ENCODE measurements around the gene DYNLT4. TPM values are rescaled to one million over a fixed set of nuclear protein-coding genes. Genes with fewer than 3 reads are reported as not detected.

The DYNLT4 gene
- total and polyA plus RNA-seq, 2 of the 13 experiments (the other 11 are each of a cell fraction or from before 2014, with no cell fraction given), result 0.77 TPM; not detected in 1

- TF ChIP-seq ZNF225 (CRISPR knock-in tag; IDR thresholded peaks at IDR 0.05) (peak; percentile 74; the same call in 1 of the 2 replicates), E2F5 (CRISPR knock-in tag; conservative IDR thresholded peaks at IDR 0.05) (no peak), BRF2 (CRISPR knock-in tag; IDR thresholded peaks at IDR 0.05) (no peak)
- TF ChIP-seq, protein P1, sequence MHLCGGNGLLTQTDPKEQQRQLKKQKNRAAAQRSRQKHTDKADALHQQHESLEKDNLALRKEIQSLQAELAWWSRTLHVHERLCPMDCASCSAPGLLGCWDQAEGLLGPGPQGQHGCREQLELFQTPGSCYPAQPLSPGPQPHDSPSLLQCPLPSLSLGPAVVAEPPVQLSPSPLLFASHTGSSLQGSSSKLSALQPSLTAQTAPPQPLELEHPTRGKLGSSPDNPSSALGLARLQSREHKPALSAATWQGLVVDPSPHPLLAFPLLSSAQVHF (CRISPR knock-in tag; IDR thresholded peaks at IDR 0.05), result no peak
These were observed 362 bp upstream of the DYNLT4 start (continued) for GRCh38 chr1:44807364-44808062.

- H3K9ac ChIP-seq (ENCODE audit: insufficient read depth, low read depth, low read length), result peak overlapping the region; percentile 99
- H3K9me3 ChIP-seq (ENCODE audit: low read length), result no peaks in the 10 kb centered on the region
- no TSS peak for BruUV-seq (replicated peaks)
- peaks cover 6 to 38% of the 10 kb centered on the region in 2 experiments; a peak in 4 of 5 replicates for H3K36me3 ChIP-seq (replicated peaks in 1 of 2; ENCODE audit: control insufficient read depth in 1 of 2, insufficient read depth in 2 of 2, low read length in 2 of 2)
- CTCF ChIA-PET (ENCODE audit: low intra/inter-chr PET ratio, low total read pairs), result no interaction called here
- in situ Hi-C loops (cut with HindIII; ENCODE audit: extremely low pct_ligation_motif_present, low pct_unique_long_range_greater_than_20kb) (no loop called here), intact Hi-C loops (cut with micrococcal nuclease; ENCODE audit: unreplicated experiment) (no loop called here)
- 0 out of 2 replicates have a peak, but pooled peaks cover 7% of the 10 kb centered on the region for H4K20me1 ChIP-seq (ENCODE audit: insufficient read depth, low read length)
- H2AFZ ChIP-seq (ENCODE audit: low read length), result no peak overlapping the region
- WGBS (ENCODE audit: low lambda C conversion rate), result 95% methylated on average over 43 of the region's 70 CpGs
- DNase-seq (ENCODE audit: low spot score), result no peak
- no peak for FAIRE-seq
- no peak for ATAC-seq
- peaks cover 73% of the 10 kb centered on the region for H3K4me1 ChIP-seq (ENCODE audit: insufficient read depth, low read length)
- H3K27me3 ChIP-seq (ENCODE audit: control insufficient read depth in 1 of 2, insufficient read depth in 2 of 2, low read length in 2 of 2), result no peaks in the 10 kb centered on the region
- H3K4me3 ChIP-seq (replicated peaks in 1 of 3; ENCODE audit: insufficient read depth in 1 of 3, low read depth in 2 of 3, low read length in 3 of 3), result peak overlapping the region in 1 of 3 experiments; percentile 54; a peak in 1 of 6 replicates
- POLR2A ChIA-PET, result interaction anchor here (1.2 to 12.9 kb wide), 8 partner anchors 7 to 497 kb away, joined by 5 to 570 read pairs (median 28); partner anchors contain the start of genes BEST4, HECTD3, PLK3 and RNU5D-1
- H3K27ac ChIP-seq (ENCODE audit: extremely low read length, insufficient read depth, low read length), result peak overlapping the region; percentile 100
- H3K79me2 ChIP-seq (ENCODE audit: insufficient read depth, low read length), result peaks cover 20% of the 10 kb centered on the region
- peak overlapping the region; percentile 98 for H3K4me2 ChIP-seq (ENCODE audit: low read depth, low read length)
- TF ChIP-seq JARID2 (CRISPR knock-in tag; IDR thresholded peaks at IDR 0.05; ENCODE audit: insufficient replicate concordance), result no peak
- no peak for TF ChIP-seq ZBTB8A (CRISPR knock-in tag; IDR thresholded peaks at IDR 0.05; ENCODE audit: borderline replicate concordance, low read depth)
- no peak for TF ChIP-seq REXO4 (CRISPR knock-in tag; IDR thresholded peaks at IDR 0.05; ENCODE audit: borderline replicate concordance)
- TF ChIP-seq, protein P2, sequence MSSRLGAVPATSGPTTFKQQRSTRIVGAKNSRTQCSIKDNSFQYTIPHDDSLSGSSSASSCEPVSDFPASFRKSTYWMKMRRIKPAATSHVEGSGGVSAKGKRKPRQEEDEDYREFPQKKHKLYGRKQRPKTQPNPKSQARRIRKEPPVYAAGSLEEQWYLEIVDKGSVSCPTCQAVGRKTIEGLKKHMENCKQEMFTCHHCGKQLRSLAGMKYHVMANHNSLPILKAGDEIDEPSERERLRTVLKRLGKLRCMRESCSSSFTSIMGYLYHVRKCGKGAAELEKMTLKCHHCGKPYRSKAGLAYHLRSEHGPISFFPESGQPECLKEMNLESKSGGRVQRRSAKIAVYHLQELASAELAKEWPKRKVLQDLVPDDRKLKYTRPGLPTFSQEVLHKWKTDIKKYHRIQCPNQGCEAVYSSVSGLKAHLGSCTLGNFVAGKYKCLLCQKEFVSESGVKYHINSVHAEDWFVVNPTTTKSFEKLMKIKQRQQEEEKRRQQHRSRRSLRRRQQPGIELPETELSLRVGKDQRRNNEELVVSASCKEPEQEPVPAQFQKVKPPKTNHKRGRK (CRISPR knock-in tag; IDR thresholded peaks at IDR 0.05), result no peak
- TF ChIP-seq, protein P3, sequence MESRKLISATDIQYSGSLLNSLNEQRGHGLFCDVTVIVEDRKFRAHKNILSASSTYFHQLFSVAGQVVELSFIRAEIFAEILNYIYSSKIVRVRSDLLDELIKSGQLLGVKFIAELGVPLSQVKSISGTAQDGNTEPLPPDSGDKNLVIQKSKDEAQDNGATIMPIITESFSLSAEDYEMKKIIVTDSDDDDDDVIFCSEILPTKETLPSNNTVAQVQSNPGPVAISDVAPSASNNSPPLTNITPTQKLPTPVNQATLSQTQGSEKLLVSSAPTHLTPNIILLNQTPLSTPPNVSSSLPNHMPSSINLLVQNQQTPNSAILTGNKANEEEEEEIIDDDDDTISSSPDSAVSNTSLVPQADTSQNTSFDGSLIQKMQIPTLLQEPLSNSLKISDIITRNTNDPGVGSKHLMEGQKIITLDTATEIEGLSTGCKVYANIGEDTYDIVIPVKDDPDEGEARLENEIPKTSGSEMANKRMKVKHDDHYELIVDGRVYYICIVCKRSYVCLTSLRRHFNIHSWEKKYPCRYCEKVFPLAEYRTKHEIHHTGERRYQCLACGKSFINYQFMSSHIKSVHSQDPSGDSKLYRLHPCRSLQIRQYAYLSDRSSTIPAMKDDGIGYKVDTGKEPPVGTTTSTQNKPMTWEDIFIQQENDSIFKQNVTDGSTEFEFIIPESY (CRISPR knock-in tag; IDR thresholded peaks at IDR 0.05), result peak; percentile 67; the same call in 1 of the 2 replicates
- TF ChIP-seq DNMT1 (CRISPR knock-in tag; IDR thresholded peaks at IDR 0.05), result 0 out of 2 replicates have a peak, but pooled peaks have one; percentile 45
- TF ChIP-seq ZBTB38 (CRISPR knock-in tag; IDR thresholded peaks at IDR 0.05), result peak; percentile 91
- TF ChIP-seq HOXA3 (CRISPR knock-in tag; IDR thresholded peaks at IDR 0.05), result peak; percentile 11; the same call in 1 of the 2 replicates
- peak; percentile 70 for TF ChIP-seq RBFOX2 (IDR thresholded peaks at IDR 0.05; ENCODE audit: low read depth, low read length)
- TF ChIP-seq AGO1 (IDR thresholded peaks at IDR 0.05; ENCODE audit: low read depth, low read length, poor library complexity, severe bottlenecking), result no peak
These were observed 987 bp downstream of the DYNLT4 start for GRCh38 chr1:44806025-44806703.
